CD4-positive, alpha-beta T cell treated with Interleukin-15 for 4 hours (primary cell): ENCODE results near the gene NID2.

Experiments
- DNase-seq: peaks from one replicate; pipeline ENCODE4 v3.0.0-alpha.2; 2020; ENCODE audit warnings: low spot score

The NID2 gene

GRCh38 chr14:52080808-52081755, 12.2 kb upstream of the NID2 start:
- DNase-seq = no peak

GRCh38 chr14:52080158-52080800, 11.4 kb upstream of the NID2 start:
- DNase-seq = no peak

DNA sequence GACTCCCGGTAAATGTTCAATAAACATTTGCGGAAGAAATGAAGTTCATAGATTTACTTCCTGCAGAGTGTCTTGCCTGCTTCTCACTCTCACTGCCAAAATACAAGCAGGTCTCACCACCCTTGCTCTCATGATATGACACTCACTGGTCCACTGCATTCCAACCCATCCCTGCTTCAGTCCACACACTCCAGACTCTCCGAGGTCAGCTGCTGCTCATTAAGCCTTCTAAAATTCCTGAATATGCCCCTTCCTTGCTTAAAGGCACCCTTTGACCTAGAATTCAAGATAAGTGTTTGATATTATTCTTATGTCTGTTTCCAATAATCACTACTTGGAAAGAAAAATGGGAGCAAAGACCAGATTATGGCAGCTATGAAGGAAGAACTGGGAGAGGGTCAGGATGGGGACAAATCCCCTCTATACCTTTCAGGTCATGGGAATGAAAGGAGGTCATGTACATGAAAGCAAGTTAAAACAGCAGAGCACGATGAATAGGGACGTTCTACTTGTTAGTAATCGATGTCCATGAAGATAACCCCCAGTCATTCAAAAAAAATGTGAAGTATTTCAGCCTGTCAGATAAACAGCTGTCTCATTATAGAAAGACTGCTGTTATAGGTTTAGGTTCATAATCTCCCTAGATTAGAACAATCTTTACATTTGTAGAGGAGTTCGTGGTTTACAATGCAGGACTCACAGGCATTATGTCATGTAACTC, 10.5 kb upstream of the NID2 start:
- no peak for DNase-seq

GRCh38 chr14:52078721-52079120, 9.9 kb upstream of the NID2 start:
- no peak for DNase-seq

- no peak for DNase-seq
These were observed 9.3 kb upstream of the NID2 start for GRCh38 chr14:52078095-52078531.

- no peak for DNase-seq
These were observed 8.6 kb upstream of the NID2 start for GRCh38 chr14:52077256-52077979.

DNA sequence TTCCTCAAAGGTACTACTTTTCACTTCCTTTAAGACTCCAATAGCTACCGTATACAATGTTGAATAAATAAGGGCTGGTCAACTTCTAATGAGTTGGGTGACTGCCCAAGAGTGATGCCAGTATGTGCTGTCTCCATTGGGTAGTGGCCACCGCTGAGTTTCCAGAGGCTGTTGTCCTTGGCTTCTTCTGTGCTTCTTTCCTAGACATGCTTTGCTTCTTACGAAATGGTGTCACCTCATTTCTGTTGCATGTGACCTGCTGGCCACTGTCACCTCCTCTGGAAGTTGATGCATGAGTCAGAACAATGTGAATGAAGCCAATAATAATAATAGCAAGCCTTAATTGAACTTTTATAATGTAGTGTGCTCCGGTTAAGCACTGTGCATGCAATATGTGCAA, 7.5 kb upstream of the NID2 start:
- DNase-seq = no peak

DNA sequence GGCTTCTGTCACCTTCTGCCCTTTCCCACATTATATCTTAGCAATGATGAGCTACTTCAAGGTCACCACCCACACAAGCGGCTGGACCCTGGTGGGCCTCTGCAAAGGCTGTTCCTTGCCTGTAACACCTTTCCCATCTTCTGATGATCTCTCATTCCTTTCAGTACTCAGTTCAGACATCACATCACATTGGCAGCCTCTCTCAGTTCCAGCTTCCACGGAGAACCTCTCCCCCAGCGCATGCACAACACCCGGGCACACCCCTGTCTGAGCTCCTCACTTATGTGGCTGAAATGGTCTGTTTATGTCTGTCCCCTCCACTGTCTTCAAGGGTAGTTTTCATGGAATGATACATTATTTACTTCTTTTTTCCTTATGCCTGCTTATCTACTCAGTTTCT, 6.5 kb upstream of the NID2 start:
- DNase-seq = no peak

DNA sequence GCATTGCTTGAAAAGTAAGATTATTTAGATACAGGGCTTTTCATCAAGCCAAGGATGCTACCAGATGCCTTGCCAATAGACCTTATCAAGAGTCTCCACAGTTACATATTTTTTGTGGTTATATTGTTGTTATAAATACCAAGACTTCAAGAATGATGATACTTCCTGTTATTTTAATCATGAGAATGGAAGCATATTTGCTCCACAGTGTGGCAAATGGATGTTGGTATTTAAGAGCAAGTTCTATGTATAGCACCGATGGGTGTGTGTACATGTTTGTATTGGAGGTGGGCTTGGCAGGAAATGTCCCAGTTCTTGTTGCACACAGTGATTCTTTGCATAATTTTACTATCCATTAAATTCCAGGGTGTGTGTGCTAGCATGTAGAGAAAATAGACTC, 4.4 kb upstream of the NID2 start:
- no peak for DNase-seq

- no peak for DNase-seq
These were observed 3.5 kb upstream of the NID2 start for GRCh38 chr14:52072266-52072780.

- DNase-seq = no peak
These were observed 2.8 kb upstream of the NID2 start for GRCh38 chr14:52071675-52072074.

DNA sequence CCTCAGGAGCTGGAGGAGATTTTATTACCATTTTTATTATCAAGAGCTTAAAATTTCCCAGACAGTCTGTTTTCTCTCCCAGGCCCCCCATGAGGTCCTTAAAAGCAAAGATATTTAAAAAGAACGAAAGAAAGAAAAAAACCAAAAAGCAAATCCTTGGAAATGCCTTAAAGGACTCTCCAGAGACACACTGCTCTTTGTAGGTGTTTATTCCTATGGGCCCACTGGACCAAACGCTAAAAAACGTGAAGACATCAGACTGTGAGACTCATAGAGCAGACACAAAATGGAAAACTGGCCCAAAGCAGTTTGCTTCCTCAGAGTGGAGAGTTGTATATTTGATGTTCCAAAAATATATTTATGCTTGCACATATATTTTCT, 1.2 kb upstream of the NID2 start:
- no peak for DNase-seq

DNA sequence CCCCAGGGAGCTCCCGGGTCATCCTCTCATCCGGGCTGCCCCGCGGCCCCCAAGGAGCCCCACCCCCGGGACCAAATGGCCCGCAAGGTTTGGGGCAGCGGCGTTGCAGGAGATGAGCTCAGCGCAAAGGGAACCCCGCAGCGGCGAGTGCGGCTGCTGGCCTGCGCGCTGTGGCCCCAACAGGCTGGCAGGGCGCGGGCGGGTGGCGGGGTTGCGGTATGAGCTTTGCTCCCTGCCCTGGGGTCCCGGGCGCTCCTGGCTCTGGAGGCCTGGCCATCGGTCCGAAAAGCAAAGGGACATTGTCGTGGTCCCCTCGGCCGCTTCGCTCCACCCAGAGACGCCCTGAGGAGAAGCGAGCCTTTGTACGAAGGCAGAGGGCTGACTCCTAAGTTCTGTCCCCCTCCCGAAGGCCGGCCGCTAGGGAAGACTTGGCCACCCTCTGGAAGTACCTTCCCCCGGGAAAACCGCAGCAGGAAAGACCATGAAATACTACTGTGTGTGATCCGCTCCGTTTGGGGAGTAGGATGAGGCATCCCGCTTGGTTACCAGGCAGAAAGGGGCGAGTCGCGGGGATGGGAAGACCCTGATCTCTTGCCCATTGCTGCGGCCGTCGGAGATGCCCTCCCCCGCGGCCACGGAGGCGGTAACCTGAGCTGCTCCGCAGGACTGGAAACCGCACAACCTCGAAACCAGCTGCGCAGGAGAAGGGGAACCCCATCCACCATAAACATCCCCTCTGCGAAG, 620 bp upstream of the NID2 start:
- no peak for DNase-seq

DNA sequence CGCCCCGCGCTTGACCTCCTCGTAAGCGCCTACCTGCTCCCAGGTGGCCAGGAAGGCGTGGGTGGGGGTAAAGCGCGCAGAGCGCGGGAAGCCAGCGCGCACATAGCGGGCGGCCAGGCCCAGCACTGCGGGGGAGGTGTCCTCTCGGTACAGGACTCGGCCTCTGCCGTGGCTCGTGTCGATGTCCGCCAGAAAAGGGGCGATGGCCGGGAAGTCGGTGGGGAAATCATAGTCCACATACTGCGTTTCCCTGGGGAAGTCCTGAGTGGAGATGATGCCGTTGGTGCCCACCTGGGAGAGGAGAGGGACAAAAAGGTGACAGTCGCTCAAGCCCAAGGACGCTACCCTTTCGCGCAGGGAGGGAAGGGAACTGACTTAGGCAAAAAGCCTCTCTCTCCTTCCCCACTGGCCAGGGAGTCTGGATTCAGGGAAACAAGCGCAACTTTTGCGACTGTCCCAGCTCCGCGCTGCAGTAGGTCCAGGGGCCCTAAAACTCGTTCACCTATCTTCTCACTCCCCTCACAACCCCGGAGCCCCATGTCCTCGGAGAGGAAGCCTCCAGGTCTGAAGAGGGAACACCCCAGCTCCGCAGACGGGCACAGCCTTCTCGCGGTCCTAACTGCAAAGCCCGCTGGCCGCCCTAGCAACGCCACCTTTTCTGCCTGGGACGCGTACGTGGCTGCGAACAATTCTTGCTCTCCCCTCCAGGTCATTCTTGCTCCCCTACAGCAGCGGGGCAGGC, 815 bp downstream of the NID2 start:
- no peak for DNase-seq

- no peak for DNase-seq
These were observed 4.7 kb downstream of the NID2 start for GRCh38 chr14:52064174-52064573.

DNA sequence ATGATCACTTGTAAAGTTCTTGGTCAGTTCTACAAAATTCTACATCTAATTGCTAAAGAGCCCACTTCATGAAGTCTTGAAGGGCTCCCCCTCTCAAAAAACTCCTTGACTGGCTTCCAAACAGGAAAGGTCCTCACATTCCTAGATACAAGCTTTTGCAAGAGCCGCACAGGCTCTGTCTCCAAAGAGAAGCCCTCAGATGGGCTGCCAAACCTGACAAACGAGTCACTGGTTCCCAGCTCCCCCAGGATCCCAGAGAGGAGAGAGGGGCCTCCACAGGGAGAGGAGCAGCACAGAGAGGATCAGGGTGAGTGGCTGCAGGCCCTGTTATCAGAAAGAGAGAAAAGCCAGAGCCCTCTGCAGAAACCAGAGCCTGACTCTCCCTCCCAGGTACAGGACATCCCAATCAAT, 5.8 kb downstream of the NID2 start:
- DNase-seq = no peak

DNA sequence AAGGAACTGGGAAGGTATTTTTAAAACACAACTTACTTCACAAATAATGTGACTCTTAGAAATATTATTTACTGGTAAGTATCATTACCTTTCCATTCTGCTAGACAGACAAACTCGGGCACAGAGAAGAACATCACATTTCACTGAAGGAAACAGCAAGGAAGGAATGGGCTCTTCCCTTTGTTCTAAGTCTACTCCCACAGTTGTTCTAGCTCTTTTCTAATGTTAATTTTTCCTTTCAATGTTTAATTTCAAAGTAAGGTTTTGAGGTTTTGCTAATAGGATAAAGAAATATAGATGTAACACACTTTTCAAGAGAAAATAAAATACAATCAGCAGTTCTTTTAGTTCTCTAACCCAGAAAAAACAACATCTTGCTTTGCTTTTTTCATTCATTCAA, 7.0 kb downstream of the NID2 start:
- DNase-seq = no peak

DNA sequence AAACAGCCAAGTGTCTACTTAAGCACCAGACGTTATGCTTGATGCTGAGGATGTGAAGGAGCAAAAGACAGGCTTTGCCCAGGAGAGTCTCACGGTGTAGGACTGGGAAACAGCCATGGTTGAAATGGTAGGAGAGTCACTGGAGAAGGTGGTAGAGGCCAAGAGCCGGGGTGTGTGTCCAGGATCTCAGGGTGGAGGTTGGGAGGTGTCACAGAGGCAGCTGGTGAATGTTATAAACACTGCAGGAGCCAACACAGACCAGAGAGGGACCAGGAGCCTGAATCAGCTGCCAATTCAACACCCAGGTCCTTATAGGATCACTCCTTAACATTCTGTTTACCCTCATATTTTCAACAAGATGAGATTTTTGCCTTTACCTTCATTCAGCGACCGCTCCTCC, 7.5 kb downstream of the NID2 start:
- DNase-seq = no peak

DNA sequence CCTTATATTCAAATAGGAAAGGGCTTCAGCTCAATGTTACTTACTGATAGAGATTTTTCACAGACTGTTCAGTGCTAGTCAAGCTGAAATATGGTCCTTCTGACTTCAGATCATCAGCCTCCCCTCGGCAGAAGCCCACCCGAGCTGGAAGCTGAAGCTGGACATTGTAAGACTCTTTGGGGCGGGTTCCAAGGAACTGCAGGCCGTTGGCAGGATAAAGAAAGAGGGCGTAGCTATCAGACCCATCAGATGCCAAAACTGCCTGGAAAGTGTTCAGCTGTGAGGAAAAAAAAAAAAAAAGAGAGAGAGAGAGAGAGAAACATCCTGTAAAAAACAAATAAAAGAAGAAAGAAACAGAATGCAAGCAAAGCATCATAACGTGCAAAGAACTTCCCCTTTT, 8.8 kb downstream of the NID2 start:
- DNase-seq = no peak

DNA sequence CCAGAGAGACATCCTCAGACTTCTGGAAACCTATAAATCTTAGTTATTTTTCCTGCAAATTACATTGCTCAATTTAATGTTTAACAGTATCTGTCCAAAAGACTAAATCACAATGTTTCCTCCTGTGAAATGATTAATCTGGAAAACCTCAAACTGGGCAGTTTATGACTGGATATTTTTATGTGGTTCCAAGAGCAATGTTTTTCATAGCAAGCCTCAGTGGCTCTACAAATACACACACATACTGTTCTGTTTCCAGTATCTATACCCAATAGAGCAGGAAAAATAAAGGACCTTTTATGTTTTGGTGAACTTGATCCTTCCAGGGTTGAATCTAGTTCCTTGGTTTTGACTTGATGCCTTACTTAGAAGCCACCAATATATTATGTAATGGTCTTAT, 9.2 kb downstream of the NID2 start:
- no peak for DNase-seq

- no peak for DNase-seq
These were observed 10.5 kb downstream of the NID2 start for GRCh38 chr14:52058341-52058740.
